ENCODE data around the gene S100P.

GRCh38 chr4:6709230-6710114 lies 15.8 kb downstream of the S100P start, which contains the start of gene MRFAP1L1:
- TF ChIP-seq CTCF (IDR thresholded peaks at IDR 0.05) (peak in 2 of 5 experiments; percentile 20 to 22), POLR2AphosphoS5 (IDR thresholded peaks at IDR 0.05) (peak; percentile 62 to 79 (median 74)), POLR2A (IDR thresholded peaks at IDR 0.05) (peak; percentile 44)

Measured in transverse colon (tissue), 4 donors.